ENCODE data around the gene PRKAR1B.

DNA sequence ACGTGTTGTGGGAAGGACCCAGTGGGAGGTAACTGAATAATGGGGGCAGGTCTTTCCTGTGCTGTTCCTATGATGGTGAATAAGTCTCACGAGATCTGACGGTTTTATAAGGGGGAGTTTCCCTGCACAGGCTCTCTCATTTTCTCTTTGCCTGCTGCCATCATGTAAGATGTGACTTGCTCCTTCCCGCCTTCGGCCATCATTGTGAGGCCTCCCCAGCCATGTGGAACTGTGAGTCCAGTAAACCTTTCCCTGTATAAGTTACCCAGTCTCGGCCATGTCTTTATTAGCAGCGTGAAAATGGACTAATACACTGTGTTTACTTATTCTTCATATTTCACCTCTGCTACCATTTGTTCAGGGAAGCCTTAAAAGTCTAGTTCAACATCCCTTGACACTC lies 2.8 kb downstream of the PRKAR1B start:
- TF ChIP-seq, protein P1, sequence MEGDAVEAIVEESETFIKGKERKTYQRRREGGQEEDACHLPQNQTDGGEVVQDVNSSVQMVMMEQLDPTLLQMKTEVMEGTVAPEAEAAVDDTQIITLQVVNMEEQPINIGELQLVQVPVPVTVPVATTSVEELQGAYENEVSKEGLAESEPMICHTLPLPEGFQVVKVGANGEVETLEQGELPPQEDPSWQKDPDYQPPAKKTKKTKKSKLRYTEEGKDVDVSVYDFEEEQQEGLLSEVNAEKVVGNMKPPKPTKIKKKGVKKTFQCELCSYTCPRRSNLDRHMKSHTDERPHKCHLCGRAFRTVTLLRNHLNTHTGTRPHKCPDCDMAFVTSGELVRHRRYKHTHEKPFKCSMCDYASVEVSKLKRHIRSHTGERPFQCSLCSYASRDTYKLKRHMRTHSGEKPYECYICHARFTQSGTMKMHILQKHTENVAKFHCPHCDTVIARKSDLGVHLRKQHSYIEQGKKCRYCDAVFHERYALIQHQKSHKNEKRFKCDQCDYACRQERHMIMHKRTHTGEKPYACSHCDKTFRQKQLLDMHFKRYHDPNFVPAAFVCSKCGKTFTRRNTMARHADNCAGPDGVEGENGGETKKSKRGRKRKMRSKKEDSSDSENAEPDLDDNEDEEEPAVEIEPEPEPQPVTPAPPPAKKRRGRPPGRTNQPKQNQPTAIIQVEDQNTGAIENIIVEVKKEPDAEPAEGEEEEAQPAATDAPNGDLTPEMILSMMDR (IDR thresholded peaks at IDR 0.05), result no peak
- no peak for TF ChIP-seq POLR2A (IDR thresholded peaks at IDR 0.05)

Measured in sigmoid colon (tissue), 3 donors.